PC-9 (cell line): ENCODE measurements around the gene TM4SF5. TPM values are rescaled to one million over a fixed set of nuclear protein-coding genes. Genes with fewer than 3 reads are reported as not detected.

Experiments used
- BruUV-seq: library from RNA; stranded (reverse); fragments of 400-500 nt; replicated peaks from 2 replicates; lab custom pipeline; 2021; lab: Mats Ljungman, UMichigan
- CTCF ChIA-PET: fragments of 300-600 bp; sonication (Branson Sonifier 250); formaldehyde crosslinking; loops from one replicate; lab custom pipeline; 2022; ENCODE audit warnings: antibody characterized with exemption; lab: Charles Lee
- POLR2A ChIA-PET: fragments of 300-600 bp; sonication (Branson Sonifier 250); formaldehyde crosslinking; loops from one replicate; lab custom pipeline; 2022; ENCODE audit warnings: antibody characterized with exemption; ENCODE audit not compliant: unreplicated experiment; lab: Charles Lee
- DNase-seq, 2 experiments: peaks; one replicate each; pipeline versions ENCODE4 v3.0.0 to v3.0.0-alpha.2; 2015 to 2022; ENCODE audit warnings: mixed read lengths in 1 of 2
- H2AFZ ChIP-seq: fragments of 200-600 bp; sonication (generic); 2 replicates; pipeline ENCODE4 v1.8.1; 2017; ENCODE audit warnings: antibody characterized with exemption
- H3F3A ChIP-seq: fragments of 200-600 bp; sonication (generic); 2 replicates; pipeline ENCODE4 v1.8.1; 2017; ENCODE audit warnings: antibody characterized with exemption, mild to moderate bottlenecking, low read depth; ENCODE audit not compliant: insufficient read depth
- H3K27ac ChIP-seq: fragments of 200-600 bp; sonication (generic); 2 replicates; pipeline ENCODE4 v1.6.1; 2016; ENCODE audit warnings: mixed run types
- H3K27me3 ChIP-seq: fragments of 200-600 bp; sonication (generic); 2 replicates; pipeline ENCODE4 v1.6.1; 2016; ENCODE audit warnings: low read depth, mixed run types; ENCODE audit not compliant: insufficient read depth
- H3K36me3 ChIP-seq: fragments of 200-600 bp; sonication (generic); 2 replicates; pipeline ENCODE4 v1.6.1; 2016; ENCODE audit warnings: low read depth, mixed run types
- H3K4me1 ChIP-seq: fragments of 200-600 bp; sonication (generic); replicated peaks from 2 replicates; pipeline ENCODE4 v1.6.1; 2016; ENCODE audit warnings: mixed run types; ENCODE audit not compliant: insufficient read depth
- H3K4me2 ChIP-seq: fragments of 200-600 bp; sonication (generic); 2 replicates; pipeline ENCODE4 v1.6.1; 2017; ENCODE audit warnings: mixed run types
- H3K4me3 ChIP-seq: fragments of 200-600 bp; sonication (generic); 2 replicates; pipeline ENCODE4 v1.6.1; 2016; ENCODE audit warnings: mixed run types
- H3K79me2 ChIP-seq: fragments of 200-600 bp; sonication (generic); 2 replicates; pipeline ENCODE4 v1.6.1; 2017; ENCODE audit warnings: low read depth, mixed run types
- H3K9me2 ChIP-seq: fragments of 200-600 bp; sonication (generic); 2 replicates; pipeline ENCODE4 v1.8.1; 2017; ENCODE audit warnings: mild to moderate bottlenecking; ENCODE audit not compliant: insufficient read depth
- H3K9me3 ChIP-seq: fragments of 200-600 bp; sonication (generic); 2 replicates; pipeline ENCODE4 v1.8.1; 2016; ENCODE audit warnings: low read depth; ENCODE audit not compliant: insufficient read depth
- H4K20me1 ChIP-seq: fragments of 200-600 bp; sonication (generic); 2 replicates; pipeline ENCODE4 v1.8.1; 2017; ENCODE audit not compliant: insufficient read depth
- EZH2 ChIP-seq: fragments of 200-600 bp; sonication (generic); IDR thresholded peaks from 2 replicates; pipeline ENCODE4 v1.8.0; 2017; ENCODE audit warnings: antibody characterized with exemption, low read depth
- intact Hi-C: fragments of 100-400 bp; cut with micrococcal nuclease; formaldehyde crosslinking; loops from one replicate; pipeline ENCODE4 v1.10.0; 2022; ENCODE audit not compliant: unreplicated experiment
- total RNA-seq: library from RNA; stranded (reverse); gene quantifications from 2 replicates; pipeline ENCODE4 v1.2.3, GENCODE V29; 2021
- TF ChIP-seq, protein P1 (sequence below): fragments of 200-600 bp; sonication (generic); conservative IDR thresholded peaks from 2 replicates; pipeline ENCODE4 v1.6.1; 2017; ENCODE audit warnings: mixed run types, antibody characterized with exemption, mild to moderate bottlenecking, moderate library complexity

TM4SF5 gene
- total RNA-seq, 1 experiment from 2014 or later: not detected

- ChIA-PET CTCF (interaction anchor here (1.1 to 1.6 kb wide), 2 partner anchors 17 to 97 kb away, joined by 3 to 18 read pairs; partner anchors contain the start of genes ARRB2 and GLTPD2), POLR2A (interaction anchor here (0.6 to 0.8 kb wide), 6 partner anchors 17 to 97 kb away, joined by 3 to 8 read pairs (median 3); partner anchors contain the start of gene ARRB2)
- no peaks in the 10 kb centered on the region for H3K27me3 ChIP-seq
- H3K36me3 ChIP-seq: 0 out of 2 replicates have a peak, but pooled peaks cover 9% of the 10 kb centered on the region
- H3K79me2 ChIP-seq: no peaks in the 10 kb centered on the region
- H3K9me3 ChIP-seq: no peaks in the 10 kb centered on the region
- H3F3A ChIP-seq: peaks cover 31% of the 10 kb centered on the region
- BruUV-seq: no TSS peak
- peak within 1 kb of the TSS; percentile 77 for H2AFZ ChIP-seq
- H3K27ac ChIP-seq: no peak within 1 kb of the TSS
- H4K20me1 ChIP-seq: no peaks in the 10 kb centered on the region
- peak within 1 kb of the TSS; percentile 83 for H3K4me2 ChIP-seq
- intact Hi-C loops: loop anchor here (5.0 kb wide), 1 partner anchor 75 kb away; no protein-coding TSS in a partner anchor
- DNase-seq: peak; percentile 63 to 93
- TF ChIP-seq, protein P1, sequence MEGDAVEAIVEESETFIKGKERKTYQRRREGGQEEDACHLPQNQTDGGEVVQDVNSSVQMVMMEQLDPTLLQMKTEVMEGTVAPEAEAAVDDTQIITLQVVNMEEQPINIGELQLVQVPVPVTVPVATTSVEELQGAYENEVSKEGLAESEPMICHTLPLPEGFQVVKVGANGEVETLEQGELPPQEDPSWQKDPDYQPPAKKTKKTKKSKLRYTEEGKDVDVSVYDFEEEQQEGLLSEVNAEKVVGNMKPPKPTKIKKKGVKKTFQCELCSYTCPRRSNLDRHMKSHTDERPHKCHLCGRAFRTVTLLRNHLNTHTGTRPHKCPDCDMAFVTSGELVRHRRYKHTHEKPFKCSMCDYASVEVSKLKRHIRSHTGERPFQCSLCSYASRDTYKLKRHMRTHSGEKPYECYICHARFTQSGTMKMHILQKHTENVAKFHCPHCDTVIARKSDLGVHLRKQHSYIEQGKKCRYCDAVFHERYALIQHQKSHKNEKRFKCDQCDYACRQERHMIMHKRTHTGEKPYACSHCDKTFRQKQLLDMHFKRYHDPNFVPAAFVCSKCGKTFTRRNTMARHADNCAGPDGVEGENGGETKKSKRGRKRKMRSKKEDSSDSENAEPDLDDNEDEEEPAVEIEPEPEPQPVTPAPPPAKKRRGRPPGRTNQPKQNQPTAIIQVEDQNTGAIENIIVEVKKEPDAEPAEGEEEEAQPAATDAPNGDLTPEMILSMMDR: no peak
- no peak for TF ChIP-seq EZH2
- no peaks in the 10 kb centered on the region for H3K9me2 ChIP-seq
- peaks cover 37% of the 10 kb centered on the region for H3K4me1 ChIP-seq
- H3K4me3 ChIP-seq: peak within 1 kb of the TSS; percentile 68
Measured at GRCh38 chr17:4806777-4807604, 35.3 kb downstream of the TM4SF5 start, which contains the start of gene PLD2. PLD2 (plus strand) TSS chr17:4807152; CDS start chr17:4807773, 621 bp downstream.

- ChIA-PET POLR2A (interaction anchor here (0.6 to 1.1 kb wide), 5 partner anchors 17 to 86 kb away, joined by 3 to 12 read pairs (median 4); no protein-coding TSS in a partner anchor), CTCF (interaction anchor here (0.7 to 1.6 kb wide), 2 partner anchors 18 to 21 kb away, joined by 3 to 18 read pairs; partner anchors contain the start of gene GLTPD2)
- H3K79me2 ChIP-seq: no peaks in the 10 kb centered on the region
- H3K4me3 ChIP-seq: peak overlapping the region; percentile 68
- H3K9me2 ChIP-seq: no peaks in the 10 kb centered on the region
- peaks cover 38% of the 10 kb centered on the region for H3K4me1 ChIP-seq
- peak overlapping the region; percentile 77 for H2AFZ ChIP-seq
- no TSS peak for BruUV-seq
- H3K9me3 ChIP-seq: no peaks in the 10 kb centered on the region
- 0 out of 2 replicates have a peak, but pooled peaks cover 9% of the 10 kb centered on the region for H3K36me3 ChIP-seq
- H3K4me2 ChIP-seq: peak overlapping the region; percentile 83
- intact Hi-C loops: loop anchor here (5.0 kb wide), 1 partner anchor 75 kb away; no protein-coding TSS in a partner anchor
- no peak overlapping the region for H3K27ac ChIP-seq
- no peaks in the 10 kb centered on the region for H3K27me3 ChIP-seq
- DNase-seq: no peak
- no peak for TF ChIP-seq EZH2
- TF ChIP-seq, protein P1: no peak
- H3F3A ChIP-seq: peaks cover 32% of the 10 kb centered on the region
- no peaks in the 10 kb centered on the region for H4K20me1 ChIP-seq
Measured at GRCh38 chr17:4807605-4808377, 36.1 kb downstream of the TM4SF5 start.

DNA sequence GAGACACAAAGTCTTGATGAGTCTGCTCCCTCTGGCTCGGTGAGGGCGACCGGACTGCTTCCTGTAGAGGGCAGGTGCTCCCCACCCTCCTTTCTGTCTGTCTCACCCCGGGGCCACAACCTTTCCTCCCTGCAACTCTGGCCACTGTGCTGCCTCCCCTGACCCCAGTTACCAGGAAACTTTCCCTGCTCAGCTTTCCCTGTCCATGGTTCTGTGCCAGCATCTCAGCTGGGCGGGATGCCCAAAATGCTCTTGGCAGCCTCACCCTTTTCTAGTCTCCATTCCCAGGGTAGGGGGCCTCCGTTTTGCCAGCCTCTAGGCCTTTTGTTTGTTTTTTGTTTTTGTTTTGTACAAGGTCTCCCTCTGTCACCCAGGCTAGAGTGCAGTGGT, 36.7 kb downstream of the TM4SF5 start:
- no peaks in the 10 kb centered on the region for H4K20me1 ChIP-seq
- no peak overlapping the region for H3K4me3 ChIP-seq
- CTCF ChIA-PET: interaction anchor here (0.6 to 0.7 kb wide), 2 partner anchors 22 to 87 kb away, joined by 3 read pairs; no protein-coding TSS in a partner anchor
- H2AFZ ChIP-seq: no peak overlapping the region
- H3K36me3 ChIP-seq: 0 out of 2 replicates have a peak, but pooled peaks cover 9% of the 10 kb centered on the region
- no peaks in the 10 kb centered on the region for H3K9me3 ChIP-seq
- TF ChIP-seq EZH2: no peak
- TF ChIP-seq, protein P1: no peak
- no peaks in the 10 kb centered on the region for H3K9me2 ChIP-seq
- H3K79me2 ChIP-seq: no peaks in the 10 kb centered on the region
- POLR2A ChIA-PET: interaction anchor here (0.6 to 1.1 kb wide), 3 partner anchors 18 to 87 kb away, joined by 3 to 12 read pairs (median 4); no protein-coding TSS in a partner anchor
- TSS peak; percentile 38 for BruUV-seq
- DNase-seq: peak in 1 of 2 experiments; percentile 19
- intact Hi-C loops: loop anchor here (5.0 kb wide), 1 partner anchor 74 kb away; no protein-coding TSS in a partner anchor
- H3F3A ChIP-seq: peaks cover 32% of the 10 kb centered on the region
- peaks cover 38% of the 10 kb centered on the region for H3K4me1 ChIP-seq
- H3K27me3 ChIP-seq: no peaks in the 10 kb centered on the region
- H3K27ac ChIP-seq: no peak overlapping the region
- H3K4me2 ChIP-seq: peak overlapping the region; percentile 83
